Suprapubic skin (tissue), 4 donors: ENCODE measurements around the gene MAP2K6.

Experiments
- CTCF ChIP-seq, 2 donors: fragments of 200-600 bp in 1 of 2; fragments of 450-650 bp in 1 of 2; sonication (generic) in 1 of 2; IDR thresholded peaks; one replicate each; pipeline ENCODE4 v1.5.1; 2016 to 2019; ENCODE audit warnings: antibody characterized with exemption in 2 of 2, mild to moderate bottlenecking in 1 of 2, moderate library complexity in 1 of 2
- POLR2A ChIP-seq, 2 donors: fragments of 450-650 bp; IDR thresholded peaks; one replicate each; pipeline ENCODE4 v1.6.1; 2017; ENCODE audit warnings: antibody characterized with exemption in 2 of 2, mild to moderate bottlenecking in 2 of 2, moderate library complexity in 2 of 2
- POLR2AphosphoS5 ChIP-seq, 3 donors: sonication (generic); formaldehyde crosslinking; IDR thresholded peaks; one replicate each; pipeline ENCODE4 v1.6.1; 2017; ENCODE audit warnings: antibody characterized with exemption in 3 of 3

GRCh38 chr17:69430488-69430887 is 16.0 kb downstream of the MAP2K6 start:
- TF ChIP-seq CTCF (IDR thresholded peaks at IDR 0.05) (no peak), POLR2AphosphoS5 (IDR thresholded peaks at IDR 0.05) (no peak), POLR2A (IDR thresholded peaks at IDR 0.05) (no peak)
